Measurements from ENCODE around the gene TADA3.

Gene TADA3, protein sequence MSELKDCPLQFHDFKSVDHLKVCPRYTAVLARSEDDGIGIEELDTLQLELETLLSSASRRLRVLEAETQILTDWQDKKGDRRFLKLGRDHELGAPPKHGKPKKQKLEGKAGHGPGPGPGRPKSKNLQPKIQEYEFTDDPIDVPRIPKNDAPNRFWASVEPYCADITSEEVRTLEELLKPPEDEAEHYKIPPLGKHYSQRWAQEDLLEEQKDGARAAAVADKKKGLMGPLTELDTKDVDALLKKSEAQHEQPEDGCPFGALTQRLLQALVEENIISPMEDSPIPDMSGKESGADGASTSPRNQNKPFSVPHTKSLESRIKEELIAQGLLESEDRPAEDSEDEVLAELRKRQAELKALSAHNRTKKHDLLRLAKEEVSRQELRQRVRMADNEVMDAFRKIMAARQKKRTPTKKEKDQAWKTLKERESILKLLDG

DNA sequence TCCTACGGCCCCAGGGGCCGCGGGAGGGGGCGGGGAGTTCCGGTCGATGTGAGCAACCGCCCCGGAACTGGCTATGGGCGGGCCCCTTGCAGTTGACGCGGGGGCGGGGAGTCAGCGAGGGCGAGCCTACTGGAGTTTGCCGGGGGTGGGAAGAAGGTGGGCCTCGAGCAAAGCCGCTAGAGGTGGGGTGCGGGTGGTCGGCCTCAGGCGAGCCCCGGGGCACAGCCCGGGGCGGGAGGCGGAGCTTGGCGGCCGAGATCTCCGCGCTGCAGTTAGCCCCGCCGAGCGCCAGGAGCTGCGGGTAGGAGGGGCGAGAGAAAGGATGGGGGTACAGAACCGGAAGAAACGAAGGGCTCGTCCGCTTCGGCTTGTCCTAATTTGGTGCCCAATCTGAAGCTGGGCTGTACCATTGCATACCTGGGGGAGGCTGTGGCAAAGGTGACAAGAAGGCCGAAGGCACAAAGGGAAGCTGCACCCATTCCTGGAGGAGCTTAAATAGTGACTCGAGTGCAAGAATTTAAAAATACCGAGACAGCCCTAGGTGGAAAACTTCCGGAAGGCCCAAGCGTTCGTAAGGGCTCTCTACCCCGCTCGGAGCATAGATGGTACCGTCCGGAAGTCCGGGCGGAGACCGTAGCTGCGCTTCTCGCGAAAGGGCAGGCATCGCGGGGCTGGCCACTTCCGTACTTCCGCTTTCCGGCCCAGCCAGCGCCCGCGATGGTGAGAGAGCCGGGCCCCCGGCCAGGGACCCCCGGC lies at the start of gene TADA3, which contains the start of gene ARPC4:
Gene TADA3 (minus strand): TSS at position 69 of the 756 bp plus-strand sequence. CDS start 1,007 bp downstream, outside the sequence.
Gene ARPC4 (plus strand): TSS at position 678 of the 756 bp plus-strand sequence. CDS start 40 bp downstream, at position 718.
- peak; percentile 89 for DNase-seq

DNA sequence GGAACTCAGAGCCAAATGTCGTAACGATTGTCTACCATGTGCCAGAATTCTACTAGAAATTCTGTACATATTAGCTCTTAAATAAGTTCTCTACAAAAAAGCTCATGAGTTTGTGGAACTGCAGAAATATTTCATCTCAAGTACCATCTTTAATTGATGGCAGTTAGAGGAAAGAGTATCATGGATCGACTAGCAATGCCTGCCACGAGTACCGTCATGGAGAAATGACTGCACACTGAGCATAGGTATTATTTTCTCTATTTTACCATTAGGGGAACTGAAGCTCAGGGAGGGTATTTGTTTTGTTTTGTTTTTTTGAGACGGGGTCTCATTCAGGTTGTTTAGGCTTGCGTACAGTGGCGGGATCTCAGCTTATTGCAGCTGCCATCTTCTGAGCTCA lies 48.7 kb upstream of the TADA3 start:
- DNase-seq, result no peak

DNA sequence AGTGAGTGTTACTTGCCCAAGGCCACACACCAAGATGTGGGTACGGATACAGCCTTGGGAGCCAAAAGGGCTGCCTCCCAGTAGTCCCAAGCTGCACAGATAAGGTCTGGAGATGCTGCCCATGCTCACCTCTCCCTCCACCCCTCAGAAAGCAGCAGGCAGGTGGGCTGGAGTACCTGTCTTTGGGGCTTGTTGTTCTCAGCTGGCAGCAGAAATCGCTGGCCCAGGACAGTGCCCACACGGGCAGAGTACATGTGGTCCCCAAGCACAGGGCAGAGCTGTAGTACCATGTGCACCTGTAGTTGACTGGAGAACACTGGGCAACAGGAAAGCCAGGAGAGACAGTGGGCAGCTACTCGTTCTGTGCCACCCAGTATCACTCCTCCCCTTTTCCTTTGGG lies 46.6 kb upstream of the TADA3 start:
- DNase-seq, result no peak

DNA sequence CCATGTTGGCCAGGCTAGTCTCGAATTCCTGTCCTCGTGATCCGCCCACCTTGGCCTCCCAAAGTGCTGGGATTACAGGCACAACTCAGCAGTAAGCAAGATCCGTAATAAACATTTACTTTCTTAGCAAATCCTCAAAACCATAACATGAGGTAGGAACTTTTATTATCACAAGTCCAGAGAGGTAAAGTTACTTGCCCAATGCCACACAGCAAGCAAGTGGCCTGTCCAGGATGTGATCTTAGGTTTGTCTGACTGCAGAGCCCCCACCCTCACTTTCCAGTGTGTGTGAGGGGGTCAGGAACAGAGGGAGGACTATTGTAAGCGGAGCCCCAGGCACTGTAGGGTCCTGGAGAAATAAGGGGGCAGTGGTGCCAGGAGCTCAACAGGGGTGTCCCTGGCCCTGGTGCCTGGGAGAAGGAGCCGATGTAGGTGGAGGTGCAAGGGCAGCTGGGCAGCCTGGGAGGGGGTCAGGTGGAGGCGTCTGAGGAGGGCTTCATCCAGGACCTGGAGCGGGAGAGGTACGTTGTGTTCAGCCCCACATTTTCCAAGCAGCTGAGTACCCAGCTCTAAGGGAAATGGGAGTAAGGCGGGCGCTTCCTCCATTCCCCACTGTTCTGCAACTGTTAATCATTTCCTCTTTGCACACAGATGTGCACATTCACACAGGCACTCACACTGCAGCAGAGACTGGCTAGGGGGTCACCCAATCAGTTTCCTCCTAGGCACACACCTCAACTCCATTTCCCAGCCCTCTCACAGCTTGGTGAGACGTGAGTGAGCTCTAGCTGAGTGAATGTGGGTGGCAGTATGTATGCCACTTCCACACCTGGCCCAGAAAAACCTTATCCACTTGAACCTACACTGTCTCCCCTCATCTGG lies 45.7 kb upstream of the TADA3 start:
- no peak for DNase-seq

DNA sequence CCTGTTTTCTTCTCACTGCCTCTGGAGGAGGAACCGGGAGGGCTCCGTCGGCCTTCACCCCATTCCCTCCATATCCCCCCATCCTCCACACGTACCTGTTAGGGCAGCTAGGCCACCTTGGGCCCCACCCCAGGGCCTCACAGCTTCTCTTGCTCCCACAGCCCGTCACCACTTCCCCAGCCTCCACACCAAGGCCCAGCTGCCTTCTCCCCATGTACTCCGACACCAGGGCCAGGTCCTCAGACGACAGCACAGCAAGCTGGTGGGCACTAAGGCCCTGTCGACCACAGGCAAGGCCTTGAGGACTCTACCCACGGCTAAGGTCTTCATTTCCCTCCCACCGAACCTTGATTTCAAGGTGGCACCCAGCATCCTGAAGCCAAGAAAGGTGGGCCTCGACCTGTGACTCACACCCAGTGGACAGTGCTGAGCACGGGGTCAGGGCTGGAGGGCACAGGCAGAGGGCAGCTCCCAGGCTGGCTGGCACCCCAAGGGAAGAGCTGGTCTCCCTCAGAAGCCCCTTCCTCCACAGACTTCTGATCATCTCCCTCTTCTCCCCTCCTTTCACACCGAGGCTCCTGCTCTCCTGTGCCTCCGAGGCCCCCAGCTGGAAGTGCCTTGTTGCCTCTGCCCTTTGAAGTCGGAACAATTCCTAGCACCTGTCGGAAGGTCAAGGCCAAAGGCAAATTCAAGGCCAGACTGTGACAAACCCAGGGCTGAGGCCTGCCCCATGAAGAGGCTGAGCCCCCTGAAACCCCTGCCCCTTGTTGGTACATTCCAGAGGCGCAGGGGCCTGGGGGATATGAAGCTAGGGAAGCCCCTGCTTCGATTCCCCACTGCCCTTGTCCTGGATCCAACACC lies 42.5 kb upstream of the TADA3 start:
- no peak for DNase-seq

DNA sequence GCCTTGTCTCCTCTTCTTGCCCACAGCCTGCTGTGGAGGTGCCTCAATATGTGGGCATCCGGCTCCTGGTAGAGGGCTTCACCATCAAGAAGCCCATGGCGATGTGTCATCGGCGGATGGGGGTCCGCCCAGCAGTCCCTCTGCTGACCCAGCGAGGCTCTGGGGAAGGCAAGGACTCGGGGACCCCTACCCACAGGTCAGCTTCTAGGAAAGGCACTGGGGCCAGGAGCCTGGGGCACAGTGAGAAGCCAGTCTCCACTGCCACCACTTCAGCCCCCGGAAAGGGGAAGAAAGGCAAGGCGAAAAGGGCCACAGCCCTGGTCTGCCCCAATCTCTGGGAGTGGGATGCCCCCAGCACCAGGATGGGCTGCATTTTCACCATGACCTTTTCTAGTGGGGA lies 40.8 kb upstream of the TADA3 start:
- DNase-seq, result no peak

DNA sequence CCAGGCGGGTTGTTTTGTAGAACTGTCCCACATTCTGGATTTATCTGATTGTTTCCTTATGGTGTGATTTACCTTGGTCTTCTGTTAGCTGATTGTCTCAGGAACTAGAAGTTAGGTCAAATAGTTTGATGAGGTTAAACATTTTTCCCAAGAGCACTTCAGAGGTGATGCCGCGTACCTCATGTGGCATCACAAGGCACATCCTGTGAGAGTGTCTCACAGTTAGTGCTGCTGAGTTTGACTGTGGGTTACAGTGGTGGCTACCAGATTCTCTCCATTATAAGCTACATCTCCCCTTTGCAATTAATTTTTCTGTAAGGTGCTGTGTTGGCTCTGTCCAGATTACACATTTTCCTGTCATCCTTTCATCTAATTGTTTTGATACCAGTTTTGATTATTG lies 39.0 kb upstream of the TADA3 start:
- DNase-seq, result no peak

DNA sequence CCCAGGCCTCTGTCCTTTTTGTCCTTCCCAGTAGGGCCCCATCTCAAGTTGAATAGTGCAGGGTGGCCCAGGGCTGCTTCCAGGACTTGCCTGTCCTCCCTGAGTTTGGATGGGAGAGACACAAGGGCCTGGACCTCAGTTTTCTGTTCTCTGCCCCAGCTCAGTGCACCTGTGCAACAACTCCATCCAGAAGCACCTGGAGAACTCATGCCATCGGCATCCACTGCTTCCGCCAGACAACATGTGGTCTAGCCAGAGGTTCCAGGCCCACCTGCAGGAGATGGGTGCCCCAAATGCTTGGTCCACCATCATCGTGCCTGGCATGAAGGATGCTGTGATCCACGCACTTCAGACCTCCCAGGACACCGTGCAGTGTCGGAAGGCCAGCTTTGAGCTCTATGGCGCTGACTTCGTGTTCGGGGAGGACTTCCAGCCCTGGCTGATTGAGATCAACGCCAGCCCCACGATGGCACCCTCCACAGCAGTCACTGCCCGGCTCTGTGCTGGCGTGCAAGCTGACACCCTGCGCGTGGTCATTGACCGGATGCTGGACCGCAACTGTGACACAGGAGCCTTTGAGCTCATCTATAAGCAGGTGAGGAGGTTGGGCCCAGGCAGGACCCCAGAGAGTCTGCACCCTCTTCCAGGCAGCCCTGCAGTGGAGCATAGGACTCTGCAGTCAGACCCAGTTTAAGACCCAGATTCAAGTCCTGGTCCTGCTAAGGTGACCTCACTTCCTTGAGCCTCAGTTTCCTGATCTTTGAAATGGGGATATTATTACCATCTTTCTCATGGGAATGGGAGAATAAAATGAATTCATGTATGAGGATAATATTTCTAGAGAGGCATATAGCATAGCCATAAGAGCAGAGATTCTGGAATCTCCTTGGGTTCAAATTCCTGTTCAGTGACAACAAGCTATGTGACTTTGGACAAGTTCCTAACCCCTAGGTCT lies 36.8 kb upstream of the TADA3 start:
- DNase-seq, result no peak

DNA sequence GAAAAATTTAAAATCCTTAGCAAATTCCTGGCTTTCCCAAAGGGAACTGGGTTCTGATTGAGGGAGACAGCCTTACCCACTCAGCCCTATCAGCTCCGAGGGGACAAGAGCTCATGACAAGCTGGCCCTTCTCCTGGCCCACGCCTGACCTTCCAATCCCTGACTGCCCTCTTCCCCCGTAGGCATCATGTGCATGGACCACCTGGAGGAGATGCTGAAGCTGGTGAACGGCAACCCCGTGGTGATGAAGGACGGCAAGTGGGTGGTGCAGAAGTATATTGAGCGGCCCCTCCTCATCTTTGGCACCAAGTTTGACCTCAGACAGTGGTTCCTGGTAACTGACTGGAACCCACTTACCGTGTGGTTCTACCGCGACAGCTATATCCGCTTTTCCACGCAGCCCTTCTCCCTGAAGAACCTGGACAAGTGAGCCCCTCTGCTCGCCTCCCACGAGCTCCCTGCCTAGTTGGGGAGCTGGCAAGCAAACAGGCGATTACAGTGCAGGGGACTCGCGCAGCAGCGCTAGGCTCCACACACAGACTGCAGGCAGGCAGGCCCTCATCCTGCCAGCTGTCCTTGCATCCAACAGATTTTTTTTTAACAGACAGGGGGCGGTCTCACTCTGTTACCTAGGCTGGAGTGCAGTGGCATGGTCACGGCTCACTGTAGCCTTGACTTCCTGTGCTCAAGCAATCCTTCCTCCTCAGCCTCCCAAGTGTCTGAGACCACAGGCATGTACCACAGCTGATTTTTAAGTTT lies 34.7 kb upstream of the TADA3 start:
- no peak for DNase-seq

DNA sequence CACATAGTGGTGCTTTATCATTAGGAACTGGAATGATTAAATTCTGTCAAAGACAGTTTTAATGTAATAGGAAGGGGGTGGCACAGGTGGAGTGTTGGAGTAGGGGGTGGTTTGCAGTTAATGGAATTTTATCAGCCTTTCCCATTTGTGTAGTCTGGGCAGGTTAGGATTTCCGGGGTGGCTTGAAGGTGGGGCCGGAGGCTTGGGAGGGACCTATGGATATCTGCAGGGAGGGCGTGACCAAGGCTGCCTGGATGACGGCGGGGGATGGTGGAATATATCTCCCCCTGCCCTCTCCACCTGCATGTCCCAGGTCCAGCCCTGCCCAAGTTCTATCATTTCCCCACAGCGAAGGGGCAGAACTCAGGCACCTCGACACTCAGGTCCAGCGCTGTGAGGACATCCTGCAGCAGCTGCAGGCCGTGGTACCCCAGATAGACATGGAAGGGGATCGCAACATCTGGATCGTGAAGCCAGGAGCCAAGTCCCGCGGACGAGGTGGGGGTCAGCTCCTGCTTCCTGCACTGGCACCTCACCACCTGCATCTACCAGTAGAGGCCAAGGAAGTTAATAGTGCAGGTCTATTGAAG lies 33.3 kb upstream of the TADA3 start:
- no peak for DNase-seq

DNA sequence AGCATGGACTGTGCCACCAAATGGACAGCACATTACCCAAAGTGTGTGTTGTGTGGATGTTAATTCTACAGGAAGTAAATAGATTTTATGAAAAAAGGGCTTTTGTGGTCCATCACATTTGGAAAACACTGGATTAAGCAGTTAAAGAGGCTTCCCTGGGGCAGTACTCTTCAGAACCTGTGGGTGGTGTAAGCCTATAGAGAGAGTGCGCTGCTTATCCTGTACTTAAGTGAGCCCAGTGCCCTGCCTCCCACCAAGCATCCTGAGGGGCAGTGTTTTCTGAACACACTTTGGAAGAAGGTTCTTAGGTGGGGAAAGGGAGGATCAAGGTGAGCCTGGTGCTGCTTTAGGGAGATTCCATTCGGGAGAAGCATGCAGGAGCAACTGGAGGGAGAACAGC lies 28.7 kb upstream of the TADA3 start:
- DNase-seq, result no peak

DNA sequence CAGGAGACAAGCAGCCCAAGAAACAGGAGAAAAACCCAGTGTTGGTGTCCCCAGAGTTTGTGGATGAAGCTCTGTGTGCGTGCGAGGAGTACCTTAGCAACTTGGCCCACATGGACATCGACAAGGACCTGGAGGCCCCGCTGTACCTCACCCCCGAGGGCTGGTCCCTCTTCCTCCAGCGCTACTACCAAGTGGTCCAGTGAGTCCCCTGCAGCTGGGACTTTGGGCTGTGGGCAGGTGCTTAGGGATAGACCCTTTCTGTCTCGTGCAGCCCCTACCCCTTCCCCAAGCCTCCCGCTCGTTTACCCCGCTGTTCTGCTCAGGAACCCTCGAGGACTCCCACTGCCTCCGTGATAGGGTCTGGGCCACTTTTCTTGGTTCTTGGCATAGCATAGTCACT lies 28.3 kb upstream of the TADA3 start:
- no peak for DNase-seq

DNA sequence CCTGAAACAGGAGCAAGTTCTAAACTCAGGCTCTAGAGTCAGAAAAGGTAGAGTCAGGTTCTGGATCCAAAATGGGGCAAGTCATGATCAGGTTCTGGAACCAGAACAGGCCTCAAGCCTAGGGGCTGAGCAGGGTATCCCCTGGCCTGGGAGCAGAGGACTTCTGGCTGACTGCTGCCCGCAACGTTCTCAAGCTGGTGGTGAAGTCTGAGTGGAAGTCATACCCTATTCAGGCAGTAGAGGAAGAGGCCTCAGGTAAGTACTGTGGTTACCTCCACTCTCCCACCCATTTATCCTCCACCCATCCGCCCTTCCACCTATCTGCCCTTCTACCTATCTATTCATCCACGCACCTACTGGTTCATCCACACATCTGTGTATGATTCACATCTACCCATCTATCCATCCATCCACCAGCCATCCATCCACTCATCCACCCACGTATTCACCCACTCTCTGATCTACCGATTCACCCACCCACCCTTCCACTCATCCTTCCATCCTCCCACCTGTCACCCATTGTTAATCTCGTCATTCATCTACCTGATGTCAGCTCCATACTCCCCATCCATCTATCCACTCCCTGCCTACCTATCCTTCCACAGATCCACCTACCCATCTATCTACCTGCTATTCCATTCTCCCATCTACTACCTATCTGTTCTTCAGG lies 26.5 kb upstream of the TADA3 start:
- DNase-seq, result no peak

DNA sequence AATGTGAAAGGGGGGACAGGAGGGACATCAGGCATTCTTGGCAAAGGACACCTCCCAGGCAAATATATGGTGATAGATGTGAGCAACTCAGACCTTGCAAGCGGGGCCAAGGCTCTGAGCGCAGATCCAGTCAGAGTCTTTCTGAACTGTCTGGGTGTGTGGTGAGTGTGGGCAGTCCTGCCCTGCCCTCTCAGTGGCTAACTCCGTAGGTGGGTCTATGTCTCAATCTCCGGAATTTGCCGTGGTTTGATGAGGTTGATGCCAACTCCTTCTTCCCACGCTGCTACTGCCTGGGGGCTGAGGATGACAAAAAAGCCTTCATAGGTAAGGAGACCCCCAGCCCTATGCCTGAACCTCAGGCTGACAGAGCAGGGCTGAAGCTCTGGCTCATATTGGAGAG lies 25.2 kb upstream of the TADA3 start:
- no peak for DNase-seq

DNA sequence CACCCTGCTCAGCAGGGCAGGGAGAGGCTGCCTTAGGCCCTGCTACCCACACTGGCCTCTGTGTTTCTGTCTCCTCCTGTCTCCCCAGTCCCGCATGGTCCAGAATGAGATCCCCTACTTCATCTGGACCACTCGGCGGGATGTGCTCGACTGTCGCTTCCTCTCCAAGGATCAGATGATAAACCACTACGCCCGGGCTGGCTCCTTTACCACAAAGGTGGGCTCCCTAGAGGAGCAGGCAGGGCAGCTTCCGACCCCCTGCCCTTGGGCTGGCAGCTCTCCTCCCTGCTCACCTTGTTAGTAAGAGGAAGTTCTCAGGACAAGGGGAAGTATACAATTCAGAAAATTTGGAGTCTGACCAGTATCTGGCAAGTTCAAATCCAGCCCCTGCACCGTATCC lies 23.7 kb upstream of the TADA3 start:
- no peak for DNase-seq

DNA sequence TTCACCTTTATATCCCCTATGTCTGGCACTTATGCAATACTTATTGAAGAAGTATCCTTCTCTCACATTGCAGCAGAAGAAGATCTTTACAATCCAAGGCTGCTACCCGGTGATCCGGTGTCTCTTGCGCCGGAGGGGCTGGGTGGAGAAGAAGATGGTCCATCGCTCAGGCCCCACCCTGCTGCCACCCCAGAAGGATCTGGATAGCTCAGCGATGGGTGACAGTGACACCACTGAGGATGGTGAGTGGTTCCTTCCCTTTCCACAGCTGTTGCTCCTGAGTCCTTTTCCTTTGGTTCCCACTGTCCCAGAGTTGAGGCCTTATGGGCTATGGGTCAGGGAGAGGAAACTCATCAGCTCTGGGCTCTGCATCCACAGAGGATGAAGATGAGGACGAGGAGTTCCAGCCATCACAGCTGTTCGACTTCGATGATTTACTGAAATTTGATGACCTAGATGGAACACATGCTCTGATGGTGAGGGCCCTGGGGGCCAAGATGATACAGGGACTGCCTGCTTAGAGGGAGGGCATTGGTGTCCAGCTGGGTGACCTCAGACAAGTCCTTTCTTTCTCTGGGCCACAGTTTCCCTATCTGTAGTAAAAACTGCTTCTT lies 20.7 kb upstream of the TADA3 start:
- DNase-seq, result no peak

DNA sequence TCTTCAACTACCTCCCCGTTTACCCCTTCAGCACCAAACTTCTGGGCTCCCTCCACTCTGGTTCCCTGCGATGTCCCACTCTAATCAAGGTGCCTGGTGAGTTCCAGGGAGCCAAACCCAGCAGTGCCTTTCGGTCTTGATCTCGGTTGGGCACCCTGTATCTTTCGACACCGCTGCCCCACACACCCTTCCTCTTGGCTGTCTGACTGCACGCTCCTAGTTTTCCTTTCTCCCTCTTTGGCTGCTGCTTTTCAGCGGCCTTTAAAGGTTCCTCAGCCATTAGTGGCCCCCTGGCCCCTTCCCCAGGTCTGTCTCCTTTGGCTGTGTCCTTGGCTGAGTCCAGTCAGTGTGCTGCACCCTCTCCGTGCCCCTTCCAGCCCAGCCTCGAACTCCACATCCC lies 18.6 kb upstream of the TADA3 start:
- DNase-seq, result no peak

DNA sequence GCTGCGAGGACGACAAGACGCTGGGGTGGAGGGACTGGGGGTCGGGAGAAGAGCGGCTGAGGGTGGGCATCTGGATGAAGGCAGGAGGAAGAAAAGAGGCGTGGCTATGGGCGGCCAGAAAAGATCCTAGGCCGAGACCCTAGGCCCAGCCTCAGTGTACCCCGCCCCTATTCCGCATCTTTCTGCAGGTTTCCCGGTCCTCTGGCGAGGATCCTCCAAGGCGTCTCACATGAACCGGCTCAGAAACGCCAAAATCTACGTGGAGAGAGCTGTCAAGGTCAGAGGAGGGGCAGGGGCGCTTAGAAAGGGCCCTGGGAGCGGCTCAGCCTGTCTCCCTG lies 18.1 kb upstream of the TADA3 start:
- DNase-seq, result peak; percentile 24

All from NCI-H2227 treated with DMSO at 0.1 percent for 48 hours (cell line).